ENCODE results near the gene NEFH.

Gene NEFH

GRCh38 chr22:29463629-29464028, 16.4 kb upstream of the NEFH start:
- TF ChIP-seq CTCF (IDR thresholded peaks at IDR 0.05; ENCODE audit: low read depth, low read length), result no peak
- no peak for DNase-seq (ENCODE audit: extremely low read depth, low read depth)

- no peak for DNase-seq (ENCODE audit: extremely low read depth, low read depth)
- TF ChIP-seq CTCF (IDR thresholded peaks at IDR 0.05; ENCODE audit: low read depth, low read length), result no peak
Observed at GRCh38 chr22:29464581-29464980, 15.4 kb upstream of the NEFH start.

- DNase-seq (ENCODE audit: extremely low read depth, low read depth), result no peak
- no peak for TF ChIP-seq CTCF (IDR thresholded peaks at IDR 0.05; ENCODE audit: low read depth, low read length)
Observed at GRCh38 chr22:29469755-29470154, 10.3 kb upstream of the NEFH start.

- TF ChIP-seq CTCF (IDR thresholded peaks at IDR 0.05; ENCODE audit: low read depth, low read length), result peak; percentile 85
- no peak for DNase-seq (ENCODE audit: extremely low read depth, low read depth)
Observed at GRCh38 chr22:29470159-29470855, 9.7 kb upstream of the NEFH start.

- no peak for TF ChIP-seq CTCF (IDR thresholded peaks at IDR 0.05; ENCODE audit: low read depth, low read length)
- no peak for DNase-seq (ENCODE audit: extremely low read depth, low read depth)
Observed at GRCh38 chr22:29473001-29473400, 7.0 kb upstream of the NEFH start.

- no peak for TF ChIP-seq CTCF (IDR thresholded peaks at IDR 0.05; ENCODE audit: low read depth, low read length)
- no peak for DNase-seq (ENCODE audit: extremely low read depth, low read depth)
Observed at GRCh38 chr22:29475550-29475949, 4.5 kb upstream of the NEFH start.

- no peak for TF ChIP-seq CTCF (IDR thresholded peaks at IDR 0.05; ENCODE audit: low read depth, low read length)
- DNase-seq (ENCODE audit: extremely low read depth, low read depth), result no peak
Observed at GRCh38 chr22:29476116-29476515, 3.9 kb upstream of the NEFH start.

Data from AG09319 (cell line).